Measurements from ENCODE around the gene RPS5. TPM values are rescaled to one million over a fixed set of nuclear protein-coding genes. Genes with fewer than 3 reads are reported as not detected.

RPS5 gene
- total and polyA plus RNA-seq, 9 of the 15 experiments (the other 6 are each of a cell fraction or from before 2014, with no cell fraction given): 1,228 to 3,570 (median 2,484) TPM

GRCh38 chr19:58346961-58347929 lies 39.8 kb upstream of the RPS5 start (continued):
- TF ChIP-seq E2F6 (IDR thresholded peaks at IDR 0.05; ENCODE audit: borderline replicate concordance in 1 of 2, extremely low read depth in 1 of 2, insufficient read depth in 1 of 2, insufficient read length in 1 of 2, low read depth in 1 of 2, low read length in 1 of 2, poor library complexity in 1 of 2, severe bottlenecking in 1 of 2): peak; percentile 80 to 83
- 0 out of 4 replicates have a peak, but pooled peaks of 1 of the 2 experiments have one; percentile 44 for TF ChIP-seq TRIM24 (IDR thresholded peaks at IDR 0.05)
- 0 out of 4 replicates have a peak, but pooled peaks of 1 of the 2 experiments have one; percentile 22 for TF ChIP-seq MNT (conservative IDR thresholded peaks at IDR 0.05)
- TF ChIP-seq ZNF12 (CRISPR knock-in tag; IDR thresholded peaks at IDR 0.05): peak; percentile 8; the same call in 1 of the 2 replicates
- TF ChIP-seq DDX20 (tag; IDR thresholded peaks at IDR 0.05; ENCODE audit: low read depth): no peak
- TF ChIP-seq SP1 (CRISPR knock-in tag; IDR thresholded peaks at IDR 0.05): peak; percentile 68
- peak; percentile 93 for TF ChIP-seq NCOA6 (IDR thresholded peaks at IDR 0.05)
- no peak for TF ChIP-seq AFF1 (IDR thresholded peaks at IDR 0.05; ENCODE audit: low read depth in 1 of 2, partially characterized antibody in 2 of 2)
- TF ChIP-seq HNRNPH1 (optimal IDR thresholded peaks at IDR 0.05; ENCODE audit: low read depth, low read length): no peak
- TF ChIP-seq HMGN3 (IDR thresholded peaks at IDR 0.05; ENCODE audit: borderline replicate concordance, extremely low read depth, insufficient read length, low read depth, low read length): peak; percentile 62
- TF ChIP-seq HDAC6 (IDR thresholded peaks at IDR 0.05; ENCODE audit: low read depth, low read length): no peak
- TF ChIP-seq ZNF133 (CRISPR knock-in tag; IDR thresholded peaks at IDR 0.05): no peak
- peak; percentile 72 for TF ChIP-seq POLR2G (IDR thresholded peaks at IDR 0.05; ENCODE audit: low read depth, low read length)
- peak; percentile 63 for TF ChIP-seq RBBP5 (IDR thresholded peaks at IDR 0.05; ENCODE audit: borderline replicate concordance, insufficient read depth, low read length, poor library complexity, severe bottlenecking)
- no peak for TF ChIP-seq ZNF436 (CRISPR knock-in tag; IDR thresholded peaks at IDR 0.05)
- TF ChIP-seq ZNF282 (CRISPR knock-in tag; IDR thresholded peaks at IDR 0.05): 0 out of 2 replicates have a peak, but pooled peaks have one; percentile 17
- TF ChIP-seq JUN (IDR thresholded peaks at IDR 0.05; ENCODE audit: borderline replicate concordance, low read depth, low read length): no peak
- TF ChIP-seq JUN (CRISPR knock-in tag; IDR thresholded peaks at IDR 0.05; ENCODE audit: borderline replicate concordance): peak; percentile 74; the same call in 1 of the 2 replicates
- peak; percentile 22 for TF ChIP-seq FIP1L1 (IDR thresholded peaks at IDR 0.05; ENCODE audit: low read depth, low read length, poor library complexity, severe bottlenecking)
